K562 (cell line): Measurements from ENCODE around the gene CCDC148. TPM values are rescaled to one million over a fixed set of nuclear protein-coding genes. Genes with fewer than 3 reads are reported as not detected.

Experiments
- ATF6 ChIP-seq: sonication (generic); formaldehyde crosslinking; IDR thresholded peaks from 2 replicates; pipeline ENCODE4 v1.4.0; 2020; ENCODE audit warnings: mild to moderate bottlenecking, missing genetic modification reagents
- C11orf30 ChIP-seq: fragments of 450-650 bp; IDR thresholded peaks from 2 replicates; pipeline ENCODE4 v1.6.1; 2016; ENCODE audit warnings: low read depth, mild to moderate bottlenecking
- DEAF1 ChIP-seq: fragments of 450-650 bp; formaldehyde crosslinking; IDR thresholded peaks from 2 replicates; pipeline ENCODE4 v1.4.0; 2020; ENCODE audit warnings: mild to moderate bottlenecking, moderate library complexity
- ELK1 ChIP-seq: sonication (generic); formaldehyde crosslinking; IDR thresholded peaks from 2 replicates; pipeline ENCODE4 v1.8.1; 2022; ENCODE audit warnings: missing genetic modification reagents
- FOSL1 ChIP-seq: fragments of 200-800 bp; sonication (Bioruptor generic); conservative IDR thresholded peaks from 2 replicates; pipeline ENCODE4 v1.6.1; 2016; ENCODE audit warnings: missing genetic modification characterization, missing compliant biosample characterization
- GATAD2A ChIP-seq: fragments of 450-650 bp; IDR thresholded peaks from 2 replicates; pipeline ENCODE4 v1.6.1; 2017
- GTF2F1 ChIP-seq: IDR thresholded peaks from 2 replicates; pipeline ENCODE4 v1.6.1; 2011; ENCODE audit warnings: low read depth, low read length, improper control_type of control experiment
- MAFG ChIP-seq: fragments of 450-650 bp; conservative IDR thresholded peaks from 2 replicates; pipeline ENCODE4 v1.6.1; 2016; ENCODE audit warnings: missing genetic modification characterization, missing compliant biosample characterization
- MEF2A ChIP-seq: IDR thresholded peaks from 2 replicates; pipeline ENCODE4 v1.6.1; 2011; ENCODE audit warnings: low read depth, mild to moderate bottlenecking, low read length, moderate library complexity; ENCODE audit not compliant: control insufficient read depth
- NBN ChIP-seq: fragments of 450-650 bp; IDR thresholded peaks from 2 replicates; pipeline ENCODE4 v1.6.1; 2016; ENCODE audit warnings: low read depth, mild to moderate bottlenecking
- NR3C1 ChIP-seq: sonication (generic); formaldehyde crosslinking; IDR thresholded peaks from 2 replicates; pipeline ENCODE4 v1.8.1; 2022; ENCODE audit warnings: missing genetic modification reagents
- PHF8 ChIP-seq: fragments of 200-600 bp; sonication (generic); IDR thresholded peaks from 2 replicates; pipeline ENCODE4 v1.6.1; 2012; ENCODE audit warnings: mixed run types, mild to moderate bottlenecking, inconsistent platforms, low read length, moderate library complexity, borderline replicate concordance
- STAT5B ChIP-seq: fragments of 250-450 bp; sonication (Bioruptor Pico); IDR thresholded peaks from 2 replicates; pipeline ENCODE4 v1.8.0; 2021; ENCODE audit warnings: mild to moderate bottlenecking, inconsistent platforms
- TEAD1 ChIP-seq, 2 experiments: fragments of 450-650 bp in 1 of 2; sonication (generic) in 1 of 2; formaldehyde crosslinking; IDR thresholded peaks; 2 replicates each; pipeline versions ENCODE4 v1.4.0 to v1.8.0; 2020 to 2022; ENCODE audit warnings: mild to moderate bottlenecking in 2 of 2, missing genetic modification reagents in 1 of 2
- TEAD4 ChIP-seq, 2 experiments: sonication (generic) in 1 of 2; formaldehyde crosslinking in 1 of 2; IDR thresholded peaks; 2 replicates each; pipeline versions ENCODE4 v1.6.1 to v1.8.0; 2012 to 2022; ENCODE audit warnings: borderline replicate concordance in 1 of 2, inconsistent platforms in 1 of 2, low read length in 1 of 2, mild to moderate bottlenecking in 1 of 2, missing genetic modification reagents in 1 of 2
- ZBTB2 ChIP-seq: fragments of 450-650 bp; IDR thresholded peaks from 2 replicates; pipeline ENCODE4 v1.6.1; 2016; ENCODE audit warnings: antibody characterized with exemption
- ZNF282 ChIP-seq: sonication (generic); formaldehyde crosslinking; IDR thresholded peaks from 2 replicates; pipeline ENCODE4 v1.8.1; 2023; ENCODE audit warnings: missing genetic modification reagents
- ZNF512 ChIP-seq: IDR thresholded peaks from 2 replicates; pipeline ENCODE4 v1.6.1; 2016; ENCODE audit warnings: missing genetic modification characterization, missing compliant biosample characterization
- ZNF766 ChIP-seq: fragments of 200-800 bp; sonication (Bioruptor generic); conservative IDR thresholded peaks from 2 replicates; pipeline ENCODE4 v1.6.1; 2016; ENCODE audit warnings: missing genetic modification characterization, missing compliant biosample characterization
- polyA plus RNA-seq, 8 experiments: library from polyadenylated mRNA; depleted of rRNA in 4 of 8; stranded (reverse) in 5 of 8; unstranded in 3 of 8; fragments of >200 nt; fragmentation: Nextera tagmentation in 2 of 8; fragmentation: Illumina TruSeq in 1 of 8; extraction: Ambion mirVana in 2 of 8; extraction: Trizol in 1 of 8; gene quantifications; 2 replicates each; pipeline versions ENCODE4 v1.2.1 to v1.2.3, GENCODE V29; 2011 to 2014; ENCODE audit warnings: inconsistent platforms in 1 of 8, missing spikeins in 1 of 8
- total RNA-seq, 7 experiments: library from RNA; depleted of rRNA in 6 of 7; stranded (reverse); fragments of >200 nt in 6 of 7; fragmentation: Illumina TruSeq in 2 of 7; extraction: Trizol in 2 of 7; gene quantifications; 2 replicates each; pipeline versions ENCODE4 v1.2.1 to v1.2.3, GENCODE V29; 2011 to 2021; ENCODE audit warnings: low replicate concordance in 1 of 7

The CCDC148 gene
- total and polyA plus RNA-seq, 9 of the 15 experiments (the other 6 are each of a cell fraction or from before 2014, with no cell fraction given), result 0.10 to 1.4 (median 0.65) TPM

- TF ChIP-seq MEF2A (no peak), PHF8 (peak; percentile 41; the same call in 1 of the 2 replicates), DEAF1 (CRISPR knock-in tag) (no peak), ATF6 (CRISPR knock-in tag) (0 out of 2 replicates have a peak, but pooled peaks have one; percentile 0), ZNF512 (no peak), NR3C1 (CRISPR knock-in tag) (peak; percentile 75; the same call in 1 of the 2 replicates), FOSL1 (tag) (no peak), NBN (no peak), GTF2F1 (0 out of 2 replicates have a peak, but pooled peaks have one; percentile 13), GATAD2A (peak; percentile 34; the same call in 1 of the 2 replicates), C11orf30 (no peak), ELK1 (CRISPR knock-in tag) (0 out of 2 replicates have a peak, but pooled peaks have one; percentile 75), ZNF282 (peak; percentile 81; the same call in 1 of the 2 replicates), ZBTB2 (0 out of 2 replicates have a peak, but pooled peaks have one; percentile 51), MAFG (tag) (no peak), STAT5B (no peak), TEAD4 (IDR thresholded peaks at IDR 0.05; ENCODE audit: low read length) (peak; percentile 20; the same call in 1 of the 2 replicates), TEAD4 (CRISPR knock-in tag; IDR thresholded peaks at IDR 0.05; ENCODE audit: borderline replicate concordance) (no peak), TEAD1 (CRISPR knock-in tag; IDR thresholded peaks at IDR 0.05) (no peak), ZNF766 (CRISPR knock-in tag) (no peak; the same call in 1 of the 2 replicates)
Measured at GRCh38 chr2:158457092-158457825, 706 bp upstream of the CCDC148 start (continued).
